ENCODE measurements around the gene MRPL41. TPM values are rescaled to one million over a fixed set of nuclear protein-coding genes. Genes with fewer than 3 reads are reported as not detected.
"Not testable (repeated sequence)": the region's sequence is repeated elsewhere in the genome, so short reads cannot be mapped to it uniquely, and the experiment has no call there.

Gene MRPL41
- total RNA-seq, 2 donors from 2014 or later: 35.9 to 48.6 TPM

DNA sequence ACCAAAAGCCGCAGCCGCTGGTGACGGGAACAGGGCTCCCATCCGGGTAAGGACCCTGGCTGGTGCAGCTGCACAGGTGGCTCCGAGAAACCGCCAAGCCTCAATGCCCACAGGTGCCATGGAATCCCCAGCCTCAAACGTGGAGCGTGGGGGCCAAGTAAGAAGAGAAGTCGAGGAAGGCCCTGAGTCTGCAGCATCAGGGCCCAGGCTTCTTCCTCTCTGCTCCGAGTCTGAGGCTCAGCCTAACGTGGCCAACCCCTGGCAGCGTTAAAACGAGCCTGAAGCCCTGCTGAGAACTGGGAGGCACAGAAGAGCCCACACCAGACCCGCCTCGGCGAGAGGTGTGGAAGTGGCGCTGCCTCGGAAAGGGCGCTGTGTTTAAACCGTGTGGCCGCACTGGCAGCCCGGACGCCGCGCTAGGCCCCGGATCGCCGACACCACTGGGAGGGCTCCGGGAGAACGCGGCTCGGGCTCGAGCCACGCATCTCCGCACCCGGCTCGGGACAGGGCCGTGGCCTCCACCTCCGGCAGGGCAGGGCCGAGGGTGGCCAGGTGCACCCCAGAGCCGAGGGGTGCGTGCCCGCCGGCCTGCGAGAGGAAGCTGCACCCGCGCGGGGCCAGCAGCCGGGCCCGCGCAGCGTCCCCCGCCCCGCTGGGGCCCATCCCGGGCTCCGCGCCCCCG is 37.9 kb downstream of the MRPL41 start:
- Mint-ChIP-seq H3K9me3 (no peaks in the 10 kb centered on the region), H3K36me3 (peaks cover 5% of the 10 kb centered on the region), H3K27me3 (no peaks in the 10 kb centered on the region), H3K4me1 (ENCODE audit: low read depth in 2 of 2) (peaks cover 0 to 14% of the 10 kb centered on the region in 2 donors), H3K4me3 (peak overlapping the region; percentile 40), H3K27ac (peak overlapping the region in 1 of 2 donors; percentile 45)
- ATAC-seq (peak; percentile 0 to 15), DNase-seq (ENCODE audit: low spot score) (no peak)

GRCh38 chr9:137590123-137590468 is 38.4 kb downstream of the MRPL41 start:
- Mint-ChIP-seq H3K27me3 (no peaks in the 10 kb centered on the region), H3K36me3 (peaks cover 5% of the 10 kb centered on the region), H3K9me3 (no peaks in the 10 kb centered on the region), H3K4me3 (peak overlapping the region; percentile 94), H3K4me1 (ENCODE audit: low read depth in 2 of 2) (peaks cover 0 to 14% of the 10 kb centered on the region in 2 donors), H3K27ac (no peak overlapping the region)
- no peak for DNase-seq (ENCODE audit: low spot score)
- ATAC-seq: no peak

- DNase-seq (ENCODE audit: low spot score) (peak; percentile 94), ATAC-seq (peak; percentile 98 to 99)
- H3K4me1 Mint-ChIP-seq (ENCODE audit: low read depth in 2 of 2): peaks cover 0 to 14% of the 10 kb centered on the region in 2 donors
- H3K27me3 Mint-ChIP-seq: no peaks in the 10 kb centered on the region
- peaks cover 5% of the 10 kb centered on the region for H3K36me3 Mint-ChIP-seq
- peak within 1 kb of the TSS; percentile 72 to 88 for H3K27ac Mint-ChIP-seq
- no peaks in the 10 kb centered on the region for H3K9me3 Mint-ChIP-seq
- peak within 1 kb of the TSS; percentile 94 for H3K4me3 Mint-ChIP-seq
Observed at GRCh38 chr9:137590469-137591383, 39.0 kb downstream of the MRPL41 start, which contains the start of gene ZMYND19. ZMYND19 (minus strand) TSS chr9:137590512; CDS start chr9:137590263, 249 bp downstream.

DNA sequence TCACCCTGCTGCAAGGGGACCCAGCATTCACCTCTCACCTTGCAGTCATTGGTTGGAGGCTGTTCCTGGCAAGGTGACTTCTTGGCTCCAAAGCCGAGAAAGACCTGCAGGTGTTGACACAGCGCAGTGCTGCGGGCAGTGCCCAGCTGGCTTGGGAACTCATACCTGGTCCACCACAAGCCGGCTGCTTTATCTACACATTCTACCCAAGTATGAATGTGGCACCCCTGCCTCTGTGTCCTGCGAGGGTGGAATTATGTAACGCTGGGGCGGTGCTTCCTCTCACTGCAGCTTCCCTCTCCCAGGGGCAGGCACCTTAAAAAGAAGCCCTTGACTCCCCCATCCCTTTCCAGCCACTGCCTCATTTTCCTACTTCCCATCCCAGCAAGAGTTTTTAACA is 41.1 kb downstream of the MRPL41 start:
- no peaks in the 10 kb centered on the region for H3K9me3 Mint-ChIP-seq
- DNase-seq (ENCODE audit: low spot score) (no peak), ATAC-seq (no peak)
- H3K27ac Mint-ChIP-seq: no peak overlapping the region
- no peaks in the 10 kb centered on the region for H3K36me3 Mint-ChIP-seq
- no peak overlapping the region for H3K4me3 Mint-ChIP-seq
- peaks cover 0 to 9% of the 10 kb centered on the region in 2 donors for H3K4me1 Mint-ChIP-seq (ENCODE audit: low read depth in 2 of 2)
- H3K27me3 Mint-ChIP-seq: no peaks in the 10 kb centered on the region

DNA sequence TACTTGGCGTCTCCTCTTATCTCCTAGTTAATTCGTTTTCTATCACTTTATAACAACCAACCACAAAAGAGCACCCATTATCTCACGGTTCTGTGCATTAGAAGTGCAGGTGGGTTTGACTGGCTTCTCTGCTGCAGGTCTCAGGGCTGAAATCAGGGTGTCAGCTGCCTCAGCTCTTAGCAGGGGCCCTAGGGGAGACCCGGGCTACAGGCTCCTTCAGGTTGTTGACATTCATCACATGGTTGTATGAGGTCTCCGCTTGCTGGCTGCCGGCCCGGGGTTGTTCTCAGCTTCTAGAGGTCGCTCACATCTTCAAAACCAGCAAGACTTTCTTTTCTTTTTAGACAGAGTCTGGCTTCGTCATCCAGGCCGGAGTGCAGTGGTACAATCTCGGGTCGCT is 41.5 kb downstream of the MRPL41 start:
- Mint-ChIP-seq H3K9me3 (no peaks in the 10 kb centered on the region), H3K36me3 (no peaks in the 10 kb centered on the region), H3K4me3 (no peak overlapping the region)

DNA sequence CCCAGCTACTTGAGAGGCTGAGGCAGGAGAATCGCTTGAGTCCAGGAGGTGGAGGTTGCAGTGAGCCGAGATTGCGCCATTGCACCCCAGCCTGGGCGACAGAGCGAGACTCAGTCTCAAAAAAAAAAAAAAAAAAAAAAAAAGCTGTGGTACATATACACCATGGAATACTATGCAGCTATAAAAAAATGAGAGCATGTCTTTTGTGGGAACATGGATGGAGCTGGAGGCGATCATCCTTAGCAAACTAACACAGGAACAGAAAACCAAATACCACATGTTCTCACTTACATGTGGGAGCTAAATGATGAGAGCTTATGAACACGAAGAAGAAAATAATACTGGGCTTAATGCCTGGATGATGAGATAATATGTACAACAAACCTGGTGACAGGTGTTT is 44.9 kb downstream of the MRPL41 start:
- not testable (repeated sequence) for H3K27me3 Mint-ChIP-seq; H3K4me3 Mint-ChIP-seq; H3K4me1 Mint-ChIP-seq (ENCODE audit: low read depth in 2 of 2); ATAC-seq; H3K27ac Mint-ChIP-seq; H3K36me3 Mint-ChIP-seq; DNase-seq (ENCODE audit: low spot score); H3K9me3 Mint-ChIP-seq

More for the DNA sequence above, 41.5 kb downstream of the MRPL41 start:
- Mint-ChIP-seq H3K4me1 (ENCODE audit: low read depth in 2 of 2) (peaks cover 2 to 5% of the 10 kb centered on the region in 2 donors), H3K27ac (peak overlapping the region in 1 of 2 donors; percentile 39), H3K27me3 (no peaks in the 10 kb centered on the region)
- DNase-seq (ENCODE audit: low spot score) (no peak), ATAC-seq (no peak)

DNA sequence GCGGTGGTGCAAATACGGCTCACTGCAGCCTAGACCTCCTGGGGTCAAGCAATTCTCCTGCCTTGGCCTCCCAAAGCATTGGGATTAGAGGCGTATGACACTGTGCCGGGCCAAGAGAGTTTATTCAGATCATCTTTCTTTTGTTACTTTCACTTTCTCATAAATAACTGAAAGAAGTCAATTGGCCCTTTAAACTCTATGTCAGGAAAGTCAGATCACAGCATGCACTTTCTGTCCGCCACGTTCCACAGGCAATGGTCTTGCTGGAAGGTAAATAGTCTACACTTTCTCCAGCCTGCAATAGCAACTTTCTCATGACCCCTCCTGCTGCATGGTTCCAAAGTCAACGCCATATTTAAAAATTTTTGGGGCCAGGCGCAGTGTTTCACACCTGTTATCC is 47.3 kb downstream of the MRPL41 start:
- DNase-seq (ENCODE audit: low spot score): no peak
- no peak overlapping the region for H3K27ac Mint-ChIP-seq

More for the DNA sequence above, 47.3 kb downstream of the MRPL41 start:
- Mint-ChIP-seq H3K9me3 (no peaks in the 10 kb centered on the region), H3K27me3 (no peaks in the 10 kb centered on the region), H3K4me3 (no peak overlapping the region), H3K4me1 (ENCODE audit: low read depth in 2 of 2) (peaks cover 0 to 15% of the 10 kb centered on the region in 2 donors), H3K36me3 (no peaks in the 10 kb centered on the region)
- no peak for ATAC-seq

Other genes starting within 250 kb of the MRPL41 start
- 1 to 10 TPM in 1 of 2 donors, under 1 TPM in 1; 0.88 to 2.6 TPM for gene NRARP, start 249.6 kb upstream of the MRPL41 start, total RNA-seq
- gene EXD3, start 128.7 kb upstream of the MRPL41 start, total RNA-seq: 1 to 10 TPM; 7.6 to 7.9 TPM
- under 1 TPM; 0.33 to 0.62 TPM for gene NOXA1, start 128.5 kb upstream of the MRPL41 start, total RNA-seq
- gene ENTPD8, start 110.5 kb upstream of the MRPL41 start, total RNA-seq: not detected
- 10 to 100 TPM; 17.1 to 36.4 TPM for gene NSMF, start 92.5 kb upstream of the MRPL41 start, total RNA-seq
- gene PNPLA7, start 1.5 kb upstream of the MRPL41 start, total RNA-seq: 1 to 10 TPM; 1.2 to 7.1 TPM
- gene DPH7, start 27.0 kb downstream of the MRPL41 start, total RNA-seq: 10 to 100 TPM; 32.5 to 78.0 TPM
- 10 to 100 TPM; 31.5 to 96.1 TPM for gene ZMYND19, start 38.6 kb downstream of the MRPL41 start, total RNA-seq
- 10 to 100 TPM; 56.6 to 64.7 TPM for gene ARRDC1, start 53.8 kb downstream of the MRPL41 start, total RNA-seq
- 100 to 1,000 TPM in 1 of 2 donors, 10 to 100 TPM in 1; 93.1 to 184 TPM for gene EHMT1, start 67.1 kb downstream of the MRPL41 start, total RNA-seq

Measured in natural killer cell treated with Interleukin-12 subunit alpha and Interleukin-12 subunit beta and Interleukin-15 and Interleukin-18, amount 100 ng/mL, for 72 hours (primary cell).